Measurements from ENCODE around the gene CTDNEP1. TPM values are rescaled to one million over a fixed set of nuclear protein-coding genes. Genes with fewer than 3 reads are reported as not detected.

Gene CTDNEP1
- total and polyA plus RNA-seq, 4 donors, result 44.4 to 181 (median 113) TPM

- H3K4me1 ChIP-seq (ENCODE audit: control insufficient read depth, insufficient read depth, low read length), result peaks cover 45% of the 10 kb centered on the region
- WGBS (ENCODE audit: insufficient coverage), result under 1% methylated on average over 65 of the region's 72 CpGs
- no peaks in the 10 kb centered on the region for H3K27me3 ChIP-seq (ENCODE audit: control insufficient read depth, insufficient read depth, low read length)
- H3K4me3 ChIP-seq (ENCODE audit: low read depth, low read length), result peak within 1 kb of the TSS; percentile 86
- peaks cover 48% of the 10 kb centered on the region for H3K36me3 ChIP-seq (ENCODE audit: control insufficient read depth, insufficient read depth, low read length)
- H3K27ac ChIP-seq (ENCODE audit: low read depth, low read length), result peak within 1 kb of the TSS; percentile 93
- no peaks in the 10 kb centered on the region for H3K9me3 ChIP-seq (ENCODE audit: control insufficient read depth, insufficient read depth, low read length)
- peak in 5 of 6 donors; percentile 89 to 99 (median 93) for DNase-seq (ENCODE audit: low read depth in 4 of 6, low spot score in 6 of 6)
Measured at GRCh38 chr17:7234083-7234951, 17.2 kb downstream of the CTDNEP1 start, which contains the start of gene DVL2. Gene DVL2 (minus strand): TSS chr17:7234517. CDS start chr17:7234262, 255 bp downstream.

GRCh38 chr17:7233701-7234082, 17.8 kb downstream of the CTDNEP1 start:
- Histone ChIP-seq H3K27me3 (ENCODE audit: control insufficient read depth, insufficient read depth, low read length) (no peaks in the 10 kb centered on the region), H3K4me3 (ENCODE audit: low read depth, low read length) (peak overlapping the region; percentile 86), H3K4me1 (ENCODE audit: control insufficient read depth, insufficient read depth, low read length) (peaks cover 45% of the 10 kb centered on the region), H3K27ac (ENCODE audit: low read depth, low read length) (peak overlapping the region; percentile 93), H3K9me3 (ENCODE audit: control insufficient read depth, insufficient read depth, low read length) (no peaks in the 10 kb centered on the region), H3K36me3 (ENCODE audit: control insufficient read depth, insufficient read depth, low read length) (peaks cover 54% of the 10 kb centered on the region)
- DNase-seq (ENCODE audit: low read depth in 4 of 6, low spot score in 6 of 6), result peak in 1 of 6 donors; percentile 2
- WGBS (ENCODE audit: insufficient coverage), result 0% methylated on average over 9 of the region's 9 CpGs

DNA sequence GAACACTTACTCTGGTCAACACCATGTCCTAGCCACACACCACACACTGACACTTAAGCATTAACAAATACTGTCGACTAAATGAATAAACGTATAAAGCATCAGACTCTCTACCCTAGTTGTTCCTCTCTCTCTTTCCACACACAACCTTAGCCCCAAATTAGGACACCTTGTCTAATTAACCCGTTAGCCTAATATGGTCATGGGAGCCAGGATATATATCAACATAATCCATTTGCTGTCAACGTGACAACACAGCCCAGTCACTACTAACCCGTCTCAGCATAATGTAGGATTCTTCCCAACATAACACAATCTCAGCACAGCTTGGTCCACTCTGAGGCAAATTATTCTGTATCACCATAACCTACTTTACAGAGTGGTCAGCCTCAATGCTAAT, 19.4 kb downstream of the CTDNEP1 start:
- Histone ChIP-seq H3K27me3 (ENCODE audit: control insufficient read depth, insufficient read depth, low read length) (no peaks in the 10 kb centered on the region), H3K9me3 (ENCODE audit: control insufficient read depth, insufficient read depth, low read length) (no peaks in the 10 kb centered on the region), H3K27ac (ENCODE audit: low read depth, low read length) (no peak overlapping the region), H3K4me1 (ENCODE audit: control insufficient read depth, insufficient read depth, low read length) (peaks cover 41% of the 10 kb centered on the region), H3K36me3 (ENCODE audit: control insufficient read depth, insufficient read depth, low read length) (peaks cover 70% of the 10 kb centered on the region), H3K4me3 (ENCODE audit: low read depth, low read length) (no peak overlapping the region)
- DNase-seq (ENCODE audit: low read depth in 4 of 6, low spot score in 6 of 6), result no peak
- WGBS (ENCODE audit: insufficient coverage), result 80% methylated on average over 5 of the region's 5 CpGs

GRCh38 chr17:7229504-7229903, 22.0 kb downstream of the CTDNEP1 start:
- H3K4me3 ChIP-seq (ENCODE audit: low read depth, low read length), result no peak overlapping the region
- no peak overlapping the region for H3K27ac ChIP-seq (ENCODE audit: low read depth, low read length)
- DNase-seq (ENCODE audit: low read depth in 4 of 6, low spot score in 6 of 6), result no peak
- 92% methylated on average over 12 of the region's 19 CpGs for WGBS (ENCODE audit: insufficient coverage)
- H3K27me3 ChIP-seq (ENCODE audit: control insufficient read depth, insufficient read depth, low read length), result no peaks in the 10 kb centered on the region
- H3K4me1 ChIP-seq (ENCODE audit: control insufficient read depth, insufficient read depth, low read length), result peaks cover 24% of the 10 kb centered on the region
- no peaks in the 10 kb centered on the region for H3K9me3 ChIP-seq (ENCODE audit: control insufficient read depth, insufficient read depth, low read length)
- H3K36me3 ChIP-seq (ENCODE audit: control insufficient read depth, insufficient read depth, low read length), result peaks cover 72% of the 10 kb centered on the region

GRCh38 chr17:7228920-7229319, 22.6 kb downstream of the CTDNEP1 start:
- 90% methylated on average over 9 of the region's 14 CpGs for WGBS (ENCODE audit: insufficient coverage)
- no peak overlapping the region for H3K4me3 ChIP-seq (ENCODE audit: low read depth, low read length)
- H3K9me3 ChIP-seq (ENCODE audit: control insufficient read depth, insufficient read depth, low read length), result no peaks in the 10 kb centered on the region
- H3K27me3 ChIP-seq (ENCODE audit: control insufficient read depth, insufficient read depth, low read length), result no peaks in the 10 kb centered on the region
- peaks cover 78% of the 10 kb centered on the region for H3K36me3 ChIP-seq (ENCODE audit: control insufficient read depth, insufficient read depth, low read length)
- H3K4me1 ChIP-seq (ENCODE audit: control insufficient read depth, insufficient read depth, low read length), result peaks cover 24% of the 10 kb centered on the region
- no peak overlapping the region for H3K27ac ChIP-seq (ENCODE audit: low read depth, low read length)
- DNase-seq (ENCODE audit: low read depth in 4 of 6, low spot score in 6 of 6), result no peak

- H3K4me1 ChIP-seq (ENCODE audit: control insufficient read depth, insufficient read depth, low read length), result peaks cover 14% of the 10 kb centered on the region
- no peaks in the 10 kb centered on the region for H3K9me3 ChIP-seq (ENCODE audit: control insufficient read depth, insufficient read depth, low read length)
- H3K36me3 ChIP-seq (ENCODE audit: control insufficient read depth, insufficient read depth, low read length), result peaks cover 94% of the 10 kb centered on the region
- DNase-seq (ENCODE audit: low read depth in 4 of 6, low spot score in 6 of 6), result no peak
- 94% methylated on average over 30 of the region's 31 CpGs for WGBS (ENCODE audit: insufficient coverage)
- no peak overlapping the region for H3K27ac ChIP-seq (ENCODE audit: low read depth, low read length)
- no peak overlapping the region for H3K4me3 ChIP-seq (ENCODE audit: low read depth, low read length)
- no peaks in the 10 kb centered on the region for H3K27me3 ChIP-seq (ENCODE audit: control insufficient read depth, insufficient read depth, low read length)
Measured at GRCh38 chr17:7226721-7227710, 24.5 kb downstream of the CTDNEP1 start.

GRCh38 chr17:7225711-7226331, 25.7 kb downstream of the CTDNEP1 start:
- H3K27ac ChIP-seq (ENCODE audit: low read depth, low read length), result no peak overlapping the region
- DNase-seq (ENCODE audit: low read depth in 4 of 6, low spot score in 6 of 6), result no peak
- H3K4me1 ChIP-seq (ENCODE audit: control insufficient read depth, insufficient read depth, low read length), result peaks cover 18% of the 10 kb centered on the region
- peaks cover 100% of the 10 kb centered on the region for H3K36me3 ChIP-seq (ENCODE audit: control insufficient read depth, insufficient read depth, low read length)
- 85% methylated on average over 8 of the region's 21 CpGs for WGBS (ENCODE audit: insufficient coverage)
- no peaks in the 10 kb centered on the region for H3K9me3 ChIP-seq (ENCODE audit: control insufficient read depth, insufficient read depth, low read length)
- no peak overlapping the region for H3K4me3 ChIP-seq (ENCODE audit: low read depth, low read length)
- H3K27me3 ChIP-seq (ENCODE audit: control insufficient read depth, insufficient read depth, low read length), result no peaks in the 10 kb centered on the region

GRCh38 chr17:7224661-7225111, 26.8 kb downstream of the CTDNEP1 start:
- no peak for DNase-seq (ENCODE audit: low read depth in 4 of 6, low spot score in 6 of 6)
- peaks cover 93% of the 10 kb centered on the region for H3K36me3 ChIP-seq (ENCODE audit: control insufficient read depth, insufficient read depth, low read length)
- peaks cover 27% of the 10 kb centered on the region for H3K4me1 ChIP-seq (ENCODE audit: control insufficient read depth, insufficient read depth, low read length)
- H3K4me3 ChIP-seq (ENCODE audit: low read depth, low read length), result no peak overlapping the region
- H3K27ac ChIP-seq (ENCODE audit: low read depth, low read length), result no peak overlapping the region
- no peaks in the 10 kb centered on the region for H3K27me3 ChIP-seq (ENCODE audit: control insufficient read depth, insufficient read depth, low read length)
- 72% methylated on average over 12 of the region's 15 CpGs for WGBS (ENCODE audit: insufficient coverage)
- no peaks in the 10 kb centered on the region for H3K9me3 ChIP-seq (ENCODE audit: control insufficient read depth, insufficient read depth, low read length)

- no peaks in the 10 kb centered on the region for H3K9me3 ChIP-seq (ENCODE audit: control insufficient read depth, insufficient read depth, low read length)
- no peak for DNase-seq (ENCODE audit: low read depth in 4 of 6, low spot score in 6 of 6)
- H3K27ac ChIP-seq (ENCODE audit: low read depth, low read length), result no peak overlapping the region
- peaks cover 87% of the 10 kb centered on the region for H3K36me3 ChIP-seq (ENCODE audit: control insufficient read depth, insufficient read depth, low read length)
- peaks cover 33% of the 10 kb centered on the region for H3K4me1 ChIP-seq (ENCODE audit: control insufficient read depth, insufficient read depth, low read length)
- H3K27me3 ChIP-seq (ENCODE audit: control insufficient read depth, insufficient read depth, low read length), result no peaks in the 10 kb centered on the region
- H3K4me3 ChIP-seq (ENCODE audit: low read depth, low read length), result no peak overlapping the region
- WGBS (ENCODE audit: insufficient coverage), result no CpG with 5 or more reads among the region's 10 CpGs
Measured at GRCh38 chr17:7224110-7224509, 27.4 kb downstream of the CTDNEP1 start.

All from spinal cord (tissue), 10 donors.